OCI-LY1 (cell line): ENCODE measurements around the gene PCDH18.

Experiments used
- H2AFZ ChIP-seq: fragments of 200-600 bp; sonication (generic), shearing (Covaris generic); 2 replicates; pipeline ENCODE4 v1.6.0; 2014; ENCODE audit warnings: antibody characterized with exemption, mild to moderate bottlenecking, low read length
- H3F3A ChIP-seq: fragments of 200-600 bp; sonication (generic), shearing (Covaris generic); 2 replicates; pipeline ENCODE4 v1.6.0; 2014; ENCODE audit warnings: mild to moderate bottlenecking, antibody characterized with exemption, low read length, moderate library complexity; ENCODE audit not compliant: insufficient read depth
- H3K27ac ChIP-seq: fragments of 200-600 bp; sonication (generic); 2 replicates; pipeline ENCODE4 v1.5.1; 2014; ENCODE audit warnings: low read length, mixed run types, mild to moderate bottlenecking, low read depth; ENCODE audit not compliant: poor library complexity, severe bottlenecking
- H3K27me3 ChIP-seq: fragments of 200-600 bp; sonication (generic); 2 replicates; pipeline ENCODE4 v1.6.0; 2014; ENCODE audit warnings: antibody characterized with exemption, mild to moderate bottlenecking, low read length, moderate library complexity; ENCODE audit not compliant: insufficient read depth
- H3K36me3 ChIP-seq: fragments of 200-600 bp; sonication (generic); 2 replicates; pipeline ENCODE4 v1.6.1; 2014; ENCODE audit warnings: mild to moderate bottlenecking, antibody characterized with exemption, low read length, moderate library complexity, mixed read lengths; ENCODE audit not compliant: insufficient read depth
- H3K4me1 ChIP-seq: fragments of 200-600 bp; sonication (generic); 2 replicates; pipeline ENCODE4 v1.5.1; 2014; ENCODE audit warnings: mild to moderate bottlenecking, low read length, moderate library complexity; ENCODE audit not compliant: insufficient read depth, severe bottlenecking
- H3K4me2 ChIP-seq: fragments of 200-600 bp; sonication (generic), shearing (Covaris generic); 2 replicates; pipeline ENCODE4 v1.6.1; 2014; ENCODE audit warnings: low read length
- H3K4me3 ChIP-seq: fragments of 200-600 bp; sonication (generic); 2 replicates; pipeline ENCODE4 v1.5.1; 2014; ENCODE audit warnings: low read length, low read depth, mild to moderate bottlenecking, mixed read lengths; ENCODE audit not compliant: poor library complexity, severe bottlenecking
- H3K79me2 ChIP-seq: fragments of 200-600 bp; shearing (Covaris generic); 2 replicates; pipeline ENCODE4 v1.6.1; 2016; ENCODE audit warnings: mixed run types, low read length, mixed read lengths; ENCODE audit not compliant: insufficient read depth
- H3K9ac ChIP-seq: fragments of 200-600 bp; sonication (generic), shearing (Covaris generic); 2 replicates; pipeline ENCODE4 v1.6.1; 2014; ENCODE audit warnings: mild to moderate bottlenecking, low read length, mixed read lengths
- H3K9me2 ChIP-seq: fragments of 200-600 bp; sonication (generic), shearing (Covaris generic); 2 replicates; pipeline ENCODE4 v1.6.1; 2014; ENCODE audit warnings: low read depth, mild to moderate bottlenecking, low read length, mixed read lengths
- H3K9me3 ChIP-seq: fragments of 200-600 bp; shearing (Covaris generic); 2 replicates; pipeline ENCODE4 v1.6.1; 2014; ENCODE audit warnings: low read length, mixed read lengths
- H4K20me1 ChIP-seq: fragments of 200-600 bp; sonication (generic), shearing (Covaris generic); 2 replicates; pipeline ENCODE4 v1.6.0; 2016; ENCODE audit warnings: mild to moderate bottlenecking, low read length; ENCODE audit not compliant: insufficient read depth
- CTCF ChIP-seq: fragments of 200-600 bp; sonication (generic), shearing (Covaris generic); IDR thresholded peaks from 2 replicates; pipeline ENCODE4 v1.5.1; 2017; ENCODE audit warnings: mild to moderate bottlenecking, antibody characterized with exemption, low read length, moderate library complexity, mixed read lengths
- EZH2 ChIP-seq: fragments of 200-600 bp; sonication (generic), shearing (Covaris generic); IDR thresholded peaks from 2 replicates; pipeline ENCODE4 v1.8.0; 2017; ENCODE audit warnings: borderline replicate concordance, mixed run types, mild to moderate bottlenecking, antibody characterized with exemption, low read length, moderate library complexity, mixed read lengths

The PCDH18 gene

GRCh38 chr4:137474711-137475301, 57.5 kb downstream of the PCDH18 start:
- Histone ChIP-seq H3F3A (no peaks in the 10 kb centered on the region), H3K27ac (no peak overlapping the region), H3K36me3 (no peaks in the 10 kb centered on the region), H3K4me3 (no peak overlapping the region), H3K4me2 (no peak overlapping the region), H3K4me1 (no peaks in the 10 kb centered on the region), H2AFZ (no peak overlapping the region), H3K9me2 (no peaks in the 10 kb centered on the region), H4K20me1 (no peaks in the 10 kb centered on the region), H3K27me3 (no peaks in the 10 kb centered on the region), H3K79me2 (no peaks in the 10 kb centered on the region), H3K9ac (no peak overlapping the region), H3K9me3 (no peaks in the 10 kb centered on the region)
- no peak for TF ChIP-seq CTCF

- TF ChIP-seq CTCF (no peak), EZH2 (no peak)
- no peaks in the 10 kb centered on the region for H3K79me2 ChIP-seq
- no peak overlapping the region for H2AFZ ChIP-seq
- no peaks in the 10 kb centered on the region for H3K9me3 ChIP-seq
- no peaks in the 10 kb centered on the region for H3K9me2 ChIP-seq
- no peak overlapping the region for H3K4me2 ChIP-seq
- no peaks in the 10 kb centered on the region for H3K4me1 ChIP-seq
- H3K27me3 ChIP-seq: no peaks in the 10 kb centered on the region
- no peaks in the 10 kb centered on the region for H4K20me1 ChIP-seq
- no peaks in the 10 kb centered on the region for H3F3A ChIP-seq
- no peak overlapping the region for H3K27ac ChIP-seq
- no peak overlapping the region for H3K9ac ChIP-seq
- H3K4me3 ChIP-seq: no peak overlapping the region
- H3K36me3 ChIP-seq: no peaks in the 10 kb centered on the region
These were observed 60.4 kb downstream of the PCDH18 start for GRCh38 chr4:137471895-137472294.

- Histone ChIP-seq H3K36me3 (no peaks in the 10 kb centered on the region), H2AFZ (no peak overlapping the region), H3K27ac (no peak overlapping the region), H3K4me3 (no peak overlapping the region), H3K9me2 (no peaks in the 10 kb centered on the region), H3F3A (no peaks in the 10 kb centered on the region), H3K9me3 (no peaks in the 10 kb centered on the region), H3K9ac (no peak overlapping the region), H3K4me2 (no peak overlapping the region), H3K27me3 (no peaks in the 10 kb centered on the region), H4K20me1 (no peaks in the 10 kb centered on the region), H3K4me1 (no peaks in the 10 kb centered on the region), H3K79me2 (no peaks in the 10 kb centered on the region)
- TF ChIP-seq CTCF (no peak), EZH2 (no peak)
These were observed 60.8 kb downstream of the PCDH18 start for GRCh38 chr4:137471461-137471860.
